HG03571 (cell line): Measurements from ENCODE around the gene PRRG1.
"Not testable (repeated sequence)": the region's sequence is repeated elsewhere in the genome, so short reads cannot be mapped to it uniquely, and the experiment has no call there.

Experiments
- ATAC-seq: cut with Tn5 transposase; IDR thresholded peaks from one replicate; pipeline ENCODE4 v1.9.1; 2021; ENCODE audit not compliant: unreplicated experiment

Gene PRRG1

DNA sequence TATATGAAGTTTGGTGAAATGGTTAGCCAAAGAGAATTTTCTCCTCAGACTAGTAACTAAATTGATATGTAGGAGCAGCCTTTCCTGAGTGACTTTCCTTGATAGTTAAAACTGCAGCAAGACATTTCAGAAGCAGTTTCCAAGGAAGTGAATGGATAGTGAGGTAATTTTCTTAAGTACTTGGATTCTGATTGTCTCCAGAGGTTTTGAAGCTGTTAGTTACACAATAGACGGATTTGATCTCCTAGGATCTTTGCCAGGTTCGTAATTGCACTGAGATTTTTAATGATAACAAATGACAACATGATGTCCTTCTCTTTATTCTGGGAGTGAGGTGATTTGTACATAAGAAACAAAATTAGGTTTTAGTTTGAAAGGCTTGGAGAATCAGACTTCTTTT is 29.2 kb downstream of the PRRG1 start:
- ATAC-seq = no peak

GRCh38 chrX:37378830-37379229 is 29.7 kb downstream of the PRRG1 start:
- ATAC-seq = no peak

DNA sequence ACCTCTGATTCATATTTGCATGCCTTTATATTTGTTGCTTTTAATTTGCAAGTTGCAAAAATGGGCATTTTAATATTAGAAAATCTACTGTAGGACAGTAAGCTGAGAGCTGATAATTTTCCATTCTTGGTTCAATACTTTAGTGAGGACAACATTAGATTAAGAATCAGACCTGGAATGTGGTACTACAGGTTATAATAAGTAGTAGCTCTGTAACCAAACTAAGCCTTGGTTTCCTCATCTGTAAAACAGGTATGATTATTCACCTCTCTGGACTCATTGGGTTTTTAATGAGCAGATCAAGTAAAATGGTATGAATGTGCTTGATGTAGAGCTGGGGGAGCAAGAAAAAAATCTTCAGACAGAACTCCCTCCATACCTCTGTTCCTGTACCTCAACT is 31.1 kb downstream of the PRRG1 start:
- no peak for ATAC-seq

DNA sequence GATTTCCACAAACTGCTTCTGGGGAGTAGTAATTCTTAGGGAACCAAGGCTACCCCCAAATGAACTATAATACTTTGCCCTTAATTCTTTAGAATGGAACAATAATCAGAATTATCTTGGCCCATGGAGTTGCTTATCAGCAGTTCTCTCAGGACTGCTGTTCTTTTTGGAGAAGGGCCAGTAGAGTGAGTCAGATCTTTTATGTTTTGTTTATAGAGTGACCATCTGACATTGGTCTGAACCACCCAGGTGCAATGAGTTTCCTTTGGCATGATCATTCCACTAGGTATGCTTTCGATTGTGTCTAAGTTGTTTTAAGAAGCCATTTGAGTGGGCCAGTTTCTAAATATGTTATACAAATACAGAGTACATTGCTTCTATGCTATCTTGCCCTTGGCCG is 31.8 kb downstream of the PRRG1 start:
- ATAC-seq = no peak

- ATAC-seq = no peak
Observed at GRCh38 chrX:37383313-37383712, 34.1 kb downstream of the PRRG1 start.

DNA sequence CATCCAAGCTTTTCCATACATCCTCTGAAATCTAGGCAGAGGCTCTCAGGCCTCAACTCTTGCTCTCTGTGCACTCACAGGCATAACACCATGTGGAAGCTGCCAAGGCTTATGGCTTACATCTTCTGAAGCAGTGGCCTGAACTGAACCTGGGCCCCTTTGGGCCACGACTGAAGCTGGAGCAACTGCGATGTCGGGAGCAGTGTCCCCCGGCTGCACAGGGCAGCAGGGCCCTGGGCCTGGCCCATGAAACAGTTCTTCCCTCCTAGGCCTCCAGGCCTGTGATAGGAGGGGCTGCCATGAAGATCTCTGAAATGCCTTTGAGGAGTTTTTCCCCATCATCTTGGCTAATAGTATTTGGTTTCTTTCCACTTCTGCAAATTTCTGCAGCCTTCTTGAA is 39.2 kb downstream of the PRRG1 start:
- ATAC-seq = no peak

DNA sequence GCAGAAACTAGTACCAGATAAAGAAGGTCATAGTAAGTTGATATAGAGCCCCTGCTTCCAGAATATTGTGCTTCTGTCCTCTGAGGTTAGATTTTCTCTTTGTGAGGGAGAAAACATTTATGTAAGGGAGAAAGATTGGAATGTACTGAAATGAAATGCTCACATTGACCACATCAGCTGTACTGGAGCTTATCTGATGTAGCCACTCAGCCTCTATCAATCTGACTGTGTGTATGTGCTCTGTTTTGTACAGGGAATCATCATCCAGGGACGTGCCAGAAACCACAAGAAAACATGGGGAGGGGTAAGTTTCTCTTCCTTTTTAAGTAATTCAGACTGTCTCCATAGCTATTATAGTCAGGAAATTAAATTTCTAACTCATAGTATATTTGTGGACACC is 56.8 kb downstream of the PRRG1 start:
- no peak for ATAC-seq

GRCh38 chrX:37407736-37408135 is 58.6 kb downstream of the PRRG1 start:
- ATAC-seq = no peak

DNA sequence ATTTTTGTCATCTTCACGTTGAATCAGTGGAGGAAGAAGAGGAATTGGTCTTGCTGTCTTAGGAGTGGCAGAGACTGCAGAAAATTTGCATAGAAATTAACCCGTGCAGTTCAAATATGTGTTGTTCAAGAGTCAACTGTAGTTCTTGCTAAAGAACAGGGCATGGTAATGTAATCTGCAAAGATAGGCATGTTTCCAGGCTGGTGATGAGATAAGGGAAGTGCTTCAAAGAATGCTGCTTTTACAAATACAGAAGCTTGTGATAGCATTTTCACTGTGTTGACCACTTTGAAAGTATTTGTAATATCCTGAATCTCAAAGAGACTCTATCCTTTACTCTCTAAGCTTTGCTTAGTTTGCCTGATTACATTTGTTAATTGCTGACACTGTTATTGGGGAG is 60.1 kb downstream of the PRRG1 start:
- no peak for ATAC-seq

DNA sequence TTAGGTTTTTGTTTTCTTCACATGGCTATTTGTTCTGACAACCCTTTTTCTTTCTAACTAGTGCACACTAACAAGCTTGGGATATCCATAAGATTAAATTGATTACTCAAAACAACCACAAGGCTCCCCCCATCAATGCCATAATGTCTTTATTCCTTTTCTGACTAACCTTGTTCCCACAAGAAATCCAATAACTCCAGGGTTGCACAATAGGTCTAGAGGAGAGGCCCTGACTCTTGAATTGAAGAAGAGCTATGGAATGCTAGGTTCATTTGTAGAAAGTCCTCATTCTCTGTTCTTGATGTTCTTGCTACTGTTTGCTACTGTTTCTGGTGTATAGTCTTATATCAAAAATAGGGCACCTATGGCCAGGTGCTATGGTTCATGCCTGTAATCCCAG is 71.0 kb downstream of the PRRG1 start:
- ATAC-seq = no peak

DNA sequence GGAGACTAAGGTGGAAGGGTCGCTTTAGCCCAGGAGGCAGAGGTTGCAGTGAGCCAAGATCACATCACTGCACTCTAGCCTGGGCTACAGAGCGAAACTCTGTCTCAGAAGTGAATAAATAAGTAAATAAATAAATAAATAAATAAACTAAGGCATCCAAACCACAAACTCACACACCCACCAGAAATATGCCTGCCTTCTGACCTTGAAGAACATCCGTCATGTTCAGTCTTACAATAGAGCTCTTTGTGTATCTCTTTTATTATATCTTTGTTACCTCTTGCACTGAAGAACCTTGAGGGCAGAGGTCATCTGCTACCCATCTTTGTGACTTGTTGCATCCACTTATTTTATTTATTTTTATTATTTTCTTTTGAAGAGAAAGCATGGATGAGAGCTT is 71.6 kb downstream of the PRRG1 start:
- ATAC-seq = no peak

DNA sequence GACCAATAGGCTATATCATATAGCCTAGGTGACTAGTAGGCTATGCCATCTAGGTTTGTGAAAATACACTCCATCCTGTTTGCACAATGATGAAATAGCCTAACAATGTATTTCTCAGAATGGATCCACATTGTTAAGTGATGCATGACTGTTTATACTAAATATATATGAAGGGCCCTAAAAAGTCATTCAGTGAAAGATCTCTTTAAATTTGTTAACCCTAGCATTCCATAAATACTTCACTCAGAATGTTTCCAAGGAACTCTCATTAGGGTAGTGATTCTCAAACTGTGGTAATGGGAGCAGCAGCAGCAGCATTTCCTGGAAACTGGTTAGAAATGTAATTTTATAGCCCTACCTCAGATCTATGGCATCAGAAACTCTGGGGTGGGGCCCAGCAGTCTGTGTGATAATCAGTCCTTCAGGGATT is 74.9 kb downstream of the PRRG1 start:
- no peak for ATAC-seq

DNA sequence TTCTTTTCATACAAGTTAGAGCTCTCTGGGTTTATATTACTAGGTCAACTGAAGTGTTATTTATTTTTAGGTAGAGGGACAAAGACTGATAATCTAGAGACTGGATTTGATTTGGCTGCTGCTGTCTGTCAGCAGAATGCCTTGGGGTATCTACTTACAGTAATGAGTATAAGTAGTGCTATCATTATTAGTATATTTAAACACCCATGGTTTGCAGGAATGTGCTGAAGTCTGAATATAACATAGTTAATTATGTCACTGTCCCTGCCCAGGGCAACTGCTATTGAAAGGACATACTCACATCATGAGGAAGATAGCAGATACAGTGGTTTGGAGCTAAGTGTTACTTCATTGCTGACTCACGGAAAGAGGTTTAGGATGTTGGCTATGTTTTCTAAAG is 76.2 kb downstream of the PRRG1 start:
- ATAC-seq = no peak

DNA sequence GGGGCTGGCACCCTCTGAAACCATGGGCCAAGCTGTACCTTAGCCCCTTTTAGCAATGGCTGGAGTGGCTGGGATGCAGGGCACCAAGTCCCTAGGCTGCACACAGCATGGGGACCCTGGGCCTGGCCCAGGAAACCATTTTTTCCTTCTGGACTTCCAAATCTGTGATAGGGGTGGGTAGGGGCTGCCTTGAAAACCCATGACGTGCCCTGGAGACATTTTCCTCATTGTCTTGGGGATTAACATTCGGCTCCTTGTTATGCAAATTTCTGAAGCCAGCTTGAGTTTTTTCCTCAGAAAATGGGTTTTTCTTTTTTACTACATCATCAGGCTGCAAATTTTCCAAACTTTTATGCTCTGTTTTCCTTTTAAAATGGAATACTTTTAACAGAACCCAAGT is 79.8 kb downstream of the PRRG1 start:
- not testable (repeated sequence) for ATAC-seq

DNA sequence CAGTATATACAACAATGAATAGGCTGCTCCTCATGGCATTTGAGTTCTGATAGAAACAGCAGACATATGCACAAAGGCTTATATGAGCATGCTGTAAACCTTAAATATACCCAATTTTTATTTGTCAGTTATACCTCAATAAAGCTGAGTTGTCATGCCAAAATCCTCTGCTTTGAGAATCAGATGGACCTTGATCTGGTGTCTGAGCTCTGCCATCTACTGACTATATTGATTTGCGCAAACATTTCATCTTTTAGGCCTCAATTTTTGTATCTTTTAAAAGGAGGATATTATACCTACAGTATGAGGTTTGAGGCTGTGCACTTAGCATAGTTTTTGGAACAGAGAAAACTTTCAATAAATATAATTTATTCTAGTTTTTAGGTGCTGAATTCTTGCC is 85.2 kb downstream of the PRRG1 start:
- no peak for ATAC-seq

DNA sequence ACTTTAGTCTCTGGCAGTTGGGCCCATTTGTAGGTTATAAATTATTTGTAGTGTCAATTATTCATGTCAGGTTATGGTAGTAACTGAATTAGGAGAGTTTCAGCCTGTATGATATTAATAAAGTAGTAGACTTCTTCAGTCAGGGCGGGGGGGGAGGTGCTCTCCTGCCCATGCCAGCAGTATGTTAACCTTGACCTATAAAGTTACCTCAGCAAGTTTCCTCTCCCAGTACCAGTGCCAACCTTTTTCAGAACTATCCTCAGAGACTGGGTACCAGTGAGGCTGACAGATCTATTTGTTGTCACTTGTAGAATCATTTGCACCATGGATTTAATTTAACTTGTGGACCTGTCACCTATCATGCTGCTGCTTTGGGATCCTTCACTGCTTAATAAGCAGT is 88.0 kb downstream of the PRRG1 start:
- ATAC-seq = no peak

DNA sequence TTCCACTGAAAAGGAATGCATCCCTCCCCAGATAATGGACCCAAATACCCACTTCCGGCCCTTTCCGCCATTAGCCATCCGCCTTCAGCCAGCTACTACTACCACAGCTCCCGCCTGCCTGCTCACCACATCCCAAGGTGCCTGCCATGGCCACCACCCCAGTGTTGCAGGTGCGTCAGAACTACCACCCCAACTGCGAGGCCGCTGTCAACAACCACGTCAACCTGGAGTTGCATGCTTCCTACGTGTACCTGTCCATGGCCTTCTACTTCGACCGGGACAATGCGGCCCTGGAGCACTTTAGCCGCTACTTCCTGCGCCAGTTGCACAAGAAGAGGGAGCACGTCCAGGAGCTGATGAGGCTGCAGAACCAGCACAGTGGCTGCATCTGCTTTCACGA is 92.2 kb downstream of the PRRG1 start:
- no peak for ATAC-seq

GRCh38 chrX:37445182-37445581 is 96.0 kb downstream of the PRRG1 start:
- no peak for ATAC-seq

DNA sequence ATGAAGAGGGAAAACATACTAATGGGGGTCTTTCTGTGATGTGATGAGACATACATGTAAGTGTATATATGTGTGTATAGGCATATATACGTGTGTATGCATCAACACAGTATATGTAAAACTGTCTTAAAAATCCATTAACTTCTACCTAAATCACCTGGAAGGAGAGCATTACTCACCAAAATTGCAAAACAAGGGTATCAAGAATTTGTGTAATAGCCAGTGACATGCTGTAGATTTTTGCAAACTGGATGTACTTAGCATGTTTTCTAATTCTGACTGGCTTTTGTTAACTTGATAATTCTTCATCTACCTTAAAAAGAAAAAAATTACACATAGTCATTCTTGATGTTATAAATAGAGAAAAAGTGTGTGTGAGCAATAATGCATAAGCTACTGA is 104.7 kb downstream of the PRRG1 start:
- no peak for ATAC-seq

GRCh38 chrX:37454537-37455285 is 105.5 kb downstream of the PRRG1 start:
- no peak for ATAC-seq

DNA sequence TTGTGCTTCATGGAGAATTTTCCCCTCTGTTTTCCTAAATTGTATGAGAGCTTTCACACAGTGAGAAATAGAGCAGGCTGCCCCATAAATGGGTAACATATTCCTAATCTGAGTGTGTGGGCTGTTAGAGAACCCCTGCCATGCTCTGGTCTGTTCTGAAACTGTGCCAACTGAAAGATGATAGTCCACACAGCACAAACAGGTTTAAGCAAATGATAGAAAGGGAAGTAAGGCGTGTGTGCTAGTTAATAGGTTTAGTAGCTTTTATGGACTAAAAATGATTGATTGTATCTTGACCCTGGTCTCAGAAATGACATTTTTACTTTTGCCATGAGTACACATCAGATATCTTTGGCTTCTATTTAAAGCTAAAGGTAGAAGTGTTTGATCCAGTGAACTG is 106.2 kb downstream of the PRRG1 start:
- no peak for ATAC-seq

- not testable (repeated sequence) for ATAC-seq
Observed at GRCh38 chrX:37460285-37460684, 111.1 kb downstream of the PRRG1 start.

DNA sequence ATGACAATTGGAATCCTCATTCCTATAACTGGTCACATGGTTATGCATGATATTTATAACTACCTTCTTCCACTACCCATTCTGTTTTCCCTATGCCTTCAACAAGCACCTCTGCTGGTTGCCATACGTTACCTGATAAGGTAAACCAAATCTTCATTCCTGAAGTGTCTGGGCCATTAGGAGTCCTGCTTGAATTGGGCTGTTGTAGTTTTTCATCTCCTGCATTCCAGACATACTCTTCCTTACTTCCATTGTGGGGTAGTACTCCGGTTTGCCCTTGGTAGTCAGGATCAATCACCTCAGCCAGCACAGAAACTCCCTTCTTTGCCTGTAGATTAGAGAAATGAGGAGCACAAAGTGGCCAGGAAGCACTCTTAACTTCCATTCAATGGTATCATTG is 113.2 kb downstream of the PRRG1 start:
- ATAC-seq = no peak
